Duodenal mucosa (tissue), 2 donors: ENCODE data around the gene ZNF121.
"Not testable (repeated sequence)": the region's sequence is repeated elsewhere in the genome, so short reads cannot be mapped to it uniquely, and the experiment has no call there.

Experiments used
- H3K27ac ChIP-seq: one replicate; pipeline ENCODE4 v1.7.0; 2013; ENCODE audit warnings: low read depth, low read length
- H3K27me3 ChIP-seq, 2 donors: one replicate each; pipeline ENCODE4 v1.7.0; 2013; ENCODE audit warnings: low read length in 2 of 2, control low read depth in 1 of 2; ENCODE audit not compliant: insufficient read depth in 2 of 2, control insufficient read depth in 1 of 2
- H3K36me3 ChIP-seq, 2 donors: one replicate each; pipeline ENCODE4 v1.7.0; 2013; ENCODE audit warnings: low read length in 2 of 2, control low read depth in 1 of 2; ENCODE audit not compliant: insufficient read depth in 2 of 2, control insufficient read depth in 1 of 2
- H3K4me1 ChIP-seq, 2 donors: one replicate each; pipeline ENCODE4 v1.7.0; 2013; ENCODE audit warnings: low read length in 2 of 2, control low read depth in 1 of 2; ENCODE audit not compliant: insufficient read depth in 2 of 2, control insufficient read depth in 1 of 2
- H3K4me3 ChIP-seq, 2 donors: one replicate each; pipeline ENCODE4 v1.7.0; 2013; ENCODE audit warnings: low read length in 2 of 2, low read depth in 1 of 2
- H3K9ac ChIP-seq, 2 donors: one replicate each; pipeline ENCODE4 v1.7.0; 2013; ENCODE audit warnings: low read length in 2 of 2, low read depth in 1 of 2
- H3K9me3 ChIP-seq, 2 donors: one replicate each; pipeline ENCODE4 v1.7.0; 2013; ENCODE audit warnings: low read length in 2 of 2, control low read depth in 1 of 2; ENCODE audit not compliant: control insufficient read depth in 1 of 2

Gene ZNF121

GRCh38 chr19:9586764-9587163, 2.5 kb upstream of the ZNF121 start:
- Histone ChIP-seq H3K27me3 (peaks cover 0 to 2% of the 10 kb centered on the region in 2 donors), H3K4me3 (no peak overlapping the region), H3K27ac (no peak overlapping the region), H3K9me3 (peaks cover 0 to 4% of the 10 kb centered on the region in 2 donors), H3K36me3 (no peaks in the 10 kb centered on the region), H3K9ac (no peak overlapping the region), H3K4me1 (peaks cover 0 to 3% of the 10 kb centered on the region in 2 donors)

- H3K4me3 ChIP-seq, result not testable (repeated sequence)
- H3K9me3 ChIP-seq, result peaks cover 24 to 26% of the 10 kb centered on the region in 2 donors
These were observed 2.1 kb downstream of the ZNF121 start for GRCh38 chr19:9582081-9582725.

GRCh38 chr19:9580728-9581127, 3.6 kb downstream of the ZNF121 start:
- Histone ChIP-seq H3K9me3 (peaks cover 34 to 39% of the 10 kb centered on the region in 2 donors), H3K36me3 (peaks cover 3 to 25% of the 10 kb centered on the region in 2 donors), H3K27ac (no peak overlapping the region), H3K4me1 (peaks cover 0 to 3% of the 10 kb centered on the region in 2 donors), H3K27me3 (no peaks in the 10 kb centered on the region), H3K9ac (no peak overlapping the region), H3K4me3 (no peak overlapping the region)

More at GRCh38 chr19:9582081-9582725, 2.1 kb downstream of the ZNF121 start:
- H3K36me3 ChIP-seq, result peaks cover 3 to 21% of the 10 kb centered on the region in 2 donors
- not testable (repeated sequence) for H3K9ac ChIP-seq, H3K4me1 ChIP-seq, H3K27ac ChIP-seq, H3K27me3 ChIP-seq

GRCh38 chr19:9570255-9570654, 14.0 kb downstream of the ZNF121 start:
- Histone ChIP-seq H3K4me3 (peak overlapping the region; percentile 26 to 34), H3K4me1 (no peaks in the 10 kb centered on the region), H3K27me3 (no peaks in the 10 kb centered on the region), H3K27ac (no peak overlapping the region), H3K9ac (no peak overlapping the region), H3K36me3 (peaks cover 43 to 51% of the 10 kb centered on the region in 2 donors), H3K9me3 (peaks cover 87 to 96% of the 10 kb centered on the region in 2 donors)

GRCh38 chr19:9566729-9567128, 17.6 kb downstream of the ZNF121 start:
- peaks cover 68% of the 10 kb centered on the region in 2 donors for H3K36me3 ChIP-seq
- H3K4me1 ChIP-seq, result no peaks in the 10 kb centered on the region
- no peak overlapping the region for H3K9ac ChIP-seq
- peaks cover 88 to 92% of the 10 kb centered on the region in 2 donors for H3K9me3 ChIP-seq
- no peak overlapping the region for H3K27ac ChIP-seq
- H3K4me3 ChIP-seq, result peak overlapping the region; percentile 7 to 13
- H3K27me3 ChIP-seq, result no peaks in the 10 kb centered on the region

- Histone ChIP-seq H3K4me3 (peak overlapping the region; percentile 7 to 13), H3K4me1 (no peaks in the 10 kb centered on the region), H3K9me3 (peaks cover 83 to 92% of the 10 kb centered on the region in 2 donors), H3K9ac (no peak overlapping the region), H3K27me3 (no peaks in the 10 kb centered on the region), H3K36me3 (peaks cover 69 to 72% of the 10 kb centered on the region in 2 donors), H3K27ac (no peak overlapping the region)
These were observed 18.2 kb downstream of the ZNF121 start for GRCh38 chr19:9565900-9566705.

- Histone ChIP-seq H3K36me3 (peaks cover 0 to 3% of the 10 kb centered on the region in 2 donors), H3K27me3 (no peaks in the 10 kb centered on the region), H3K4me1 (no peaks in the 10 kb centered on the region), H3K4me3 (no peak overlapping the region), H3K9ac (no peak overlapping the region), H3K27ac (no peak overlapping the region), H3K9me3 (peaks cover 28 to 36% of the 10 kb centered on the region in 2 donors)
These were observed 31.6 kb downstream of the ZNF121 start for GRCh38 chr19:9552536-9553274.

GRCh38 chr19:9547870-9548269, 36.4 kb downstream of the ZNF121 start:
- no peak overlapping the region for H3K9ac ChIP-seq
- H3K27me3 ChIP-seq, result no peaks in the 10 kb centered on the region
- H3K27ac ChIP-seq, result no peak overlapping the region
- H3K4me3 ChIP-seq, result no peak overlapping the region
- no peaks in the 10 kb centered on the region for H3K36me3 ChIP-seq
- no peaks in the 10 kb centered on the region for H3K4me1 ChIP-seq
- peaks cover 22 to 23% of the 10 kb centered on the region in 2 donors for H3K9me3 ChIP-seq

GRCh38 chr19:9541281-9541680, 43.0 kb downstream of the ZNF121 start:
- not testable (repeated sequence) for H3K36me3 ChIP-seq, H3K27ac ChIP-seq, H3K4me3 ChIP-seq, H3K9ac ChIP-seq, H3K4me1 ChIP-seq, H3K27me3 ChIP-seq
- H3K9me3 ChIP-seq, result peaks cover 10 to 14% of the 10 kb centered on the region in 2 donors

GRCh38 chr19:9539921-9540320, 44.4 kb downstream of the ZNF121 start:
- H3K4me1 ChIP-seq, H3K27ac ChIP-seq, H3K4me3 ChIP-seq, H3K9ac ChIP-seq, H3K27me3 ChIP-seq: not testable (repeated sequence)
- peaks cover 4 to 18% of the 10 kb centered on the region in 2 donors for H3K9me3 ChIP-seq
- H3K36me3 ChIP-seq, result peaks cover 10 to 18% of the 10 kb centered on the region in 2 donors
